OCI-LY3 (cell line): ENCODE results near the gene CDCA3.

Source experiments
- H2AFZ ChIP-seq: fragments of 200-600, 300-600 bp; shearing (Covaris generic); 2 replicates; pipeline ENCODE4 v1.6.0; 2014; ENCODE audit warnings: antibody characterized with exemption, low read depth, low read length
- H3K27ac ChIP-seq: fragments of 200-600, 300-600 bp; sonication (generic); 2 replicates; pipeline ENCODE4 v1.5.1; 2014; ENCODE audit warnings: mild to moderate bottlenecking, low read length, moderate library complexity, mixed read lengths
- H3K27me3 ChIP-seq: fragments of 200-600, 300-600 bp; sonication (generic); 2 replicates; pipeline ENCODE4 v1.6.1; 2014; ENCODE audit warnings: low read depth, low read length, mixed read lengths
- H3K36me3 ChIP-seq: fragments of 200-600, 300-600 bp; sonication (generic); replicated peaks from 2 replicates; pipeline ENCODE3; 2014; ENCODE audit warnings: low read depth, low read length, mixed read lengths
- H3K4me1 ChIP-seq: fragments of 300-600, 200-600 bp; sonication (generic); 2 replicates; pipeline ENCODE4 v1.6.1; 2014; ENCODE audit warnings: low read length, mixed read lengths
- H3K4me2 ChIP-seq: fragments of 200-600, 300-600 bp; sonication (generic); 2 replicates; pipeline ENCODE4 v1.6.1; 2014; ENCODE audit warnings: low read length, mixed read lengths
- H3K4me3 ChIP-seq: fragments of 300-600, 200-600 bp; sonication (generic); 2 replicates; pipeline ENCODE4 v1.5.1; 2014; ENCODE audit warnings: antibody characterized with exemption, mild to moderate bottlenecking, low read length, moderate library complexity
- H3K79me2 ChIP-seq: fragments of 300-600, 200-600 bp; shearing (Covaris generic); 2 replicates; pipeline ENCODE4 v1.6.1; 2014; ENCODE audit warnings: mild to moderate bottlenecking, low read length, mixed read lengths
- H3K9ac ChIP-seq: fragments of 300-600, 200-600 bp; shearing (Covaris generic); 2 replicates; pipeline ENCODE4 v1.6.0; 2014; ENCODE audit warnings: mild to moderate bottlenecking, low read length, moderate library complexity
- H3K9me3 ChIP-seq: fragments of 200-600, 300-600 bp; shearing (Covaris generic); 2 replicates; pipeline ENCODE4 v1.6.1; 2014; ENCODE audit warnings: low read length, mixed read lengths; ENCODE audit not compliant: insufficient read depth
- H4K20me1 ChIP-seq: fragments of 200-600, 300-600 bp; sonication (generic); 2 replicates; pipeline ENCODE4 v1.6.1; 2016; ENCODE audit warnings: low read length, mixed read lengths; ENCODE audit not compliant: insufficient read depth
- EZH2phosphoT487 ChIP-seq: fragments of 200-600 bp; shearing (Covaris generic); IDR thresholded peaks from 2 replicates; pipeline ENCODE4 v1.6.1; 2018; ENCODE audit warnings: antibody characterized with exemption, mixed run types, low read depth
- TF ChIP-seq, protein P1 (sequence below): fragments of 200-600, 300-600 bp; sonication (generic); IDR thresholded peaks from 2 replicates; pipeline ENCODE4 v1.5.1; 2014; ENCODE audit warnings: antibody characterized with exemption, low read length, low read depth

The CDCA3 gene

DNA sequence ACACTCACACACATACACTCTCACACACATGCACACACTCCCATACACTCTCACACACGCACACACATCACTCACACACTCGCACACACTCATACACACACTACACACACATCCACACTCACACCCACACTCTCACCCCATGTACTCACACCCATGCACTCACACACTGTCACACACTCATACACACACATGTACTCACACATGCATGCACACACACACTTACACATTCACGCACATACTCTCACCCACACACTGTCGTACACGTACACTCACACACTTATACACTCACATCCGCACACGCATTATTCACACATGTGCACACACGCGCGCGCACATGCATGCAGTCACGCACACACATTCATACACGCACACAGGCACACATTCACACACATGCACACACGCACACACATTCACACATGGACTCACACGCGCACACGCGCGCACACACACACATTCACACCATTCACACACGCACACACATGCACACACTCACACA lies 33.4 kb downstream of the CDCA3 start:
- TF ChIP-seq EZH2phosphoT487, result no peak
- TF ChIP-seq, protein P1, sequence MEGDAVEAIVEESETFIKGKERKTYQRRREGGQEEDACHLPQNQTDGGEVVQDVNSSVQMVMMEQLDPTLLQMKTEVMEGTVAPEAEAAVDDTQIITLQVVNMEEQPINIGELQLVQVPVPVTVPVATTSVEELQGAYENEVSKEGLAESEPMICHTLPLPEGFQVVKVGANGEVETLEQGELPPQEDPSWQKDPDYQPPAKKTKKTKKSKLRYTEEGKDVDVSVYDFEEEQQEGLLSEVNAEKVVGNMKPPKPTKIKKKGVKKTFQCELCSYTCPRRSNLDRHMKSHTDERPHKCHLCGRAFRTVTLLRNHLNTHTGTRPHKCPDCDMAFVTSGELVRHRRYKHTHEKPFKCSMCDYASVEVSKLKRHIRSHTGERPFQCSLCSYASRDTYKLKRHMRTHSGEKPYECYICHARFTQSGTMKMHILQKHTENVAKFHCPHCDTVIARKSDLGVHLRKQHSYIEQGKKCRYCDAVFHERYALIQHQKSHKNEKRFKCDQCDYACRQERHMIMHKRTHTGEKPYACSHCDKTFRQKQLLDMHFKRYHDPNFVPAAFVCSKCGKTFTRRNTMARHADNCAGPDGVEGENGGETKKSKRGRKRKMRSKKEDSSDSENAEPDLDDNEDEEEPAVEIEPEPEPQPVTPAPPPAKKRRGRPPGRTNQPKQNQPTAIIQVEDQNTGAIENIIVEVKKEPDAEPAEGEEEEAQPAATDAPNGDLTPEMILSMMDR, result no peak
- Histone ChIP-seq H3K79me2 (no peaks in the 10 kb centered on the region), H3K9ac (no peak overlapping the region), H4K20me1 (no peaks in the 10 kb centered on the region), H3K4me1 (peaks cover 13% of the 10 kb centered on the region), H3K36me3 (no peaks in the 10 kb centered on the region), H3K27ac (no peak overlapping the region), H3K27me3 (peaks cover 43% of the 10 kb centered on the region), H2AFZ (no peak overlapping the region), H3K4me2 (no peak overlapping the region), H3K9me3 (no peaks in the 10 kb centered on the region), H3K4me3 (no peak overlapping the region)

- Histone ChIP-seq H4K20me1 (no peaks in the 10 kb centered on the region), H3K27me3 (peaks cover 38% of the 10 kb centered on the region), H3K79me2 (no peaks in the 10 kb centered on the region), H3K9ac (no peak overlapping the region), H3K9me3 (no peaks in the 10 kb centered on the region), H3K27ac (no peak overlapping the region), H3K4me2 (no peak overlapping the region), H3K4me1 (peaks cover 18% of the 10 kb centered on the region), H2AFZ (no peak overlapping the region), H3K4me3 (no peak overlapping the region), H3K36me3 (no peaks in the 10 kb centered on the region)
- TF ChIP-seq, protein P1, result no peak
Observed at GRCh38 chr12:6817098-6817497, 34.0 kb downstream of the CDCA3 start.

DNA sequence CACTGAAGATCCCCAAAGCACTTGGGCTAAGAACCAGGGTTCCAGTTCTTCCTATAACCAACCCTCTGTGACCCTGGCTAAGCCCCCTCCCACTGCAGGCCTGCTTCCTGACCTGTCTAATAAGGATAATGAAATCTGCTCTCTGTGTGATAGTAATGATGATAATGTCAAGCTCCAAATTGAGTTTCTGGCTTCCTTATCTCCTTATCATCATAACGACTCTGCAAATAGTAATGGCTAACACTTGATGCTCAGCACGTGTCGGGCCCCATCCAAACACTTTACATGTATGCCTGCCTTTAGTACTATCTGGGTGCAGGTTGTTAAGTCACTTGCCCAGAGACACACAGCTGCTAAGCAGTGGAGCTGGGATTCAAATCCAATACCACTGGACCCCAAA lies 34.5 kb downstream of the CDCA3 start:
- Histone ChIP-seq H4K20me1 (no peaks in the 10 kb centered on the region), H3K4me3 (no peak overlapping the region), H3K4me2 (no peak overlapping the region), H2AFZ (no peak overlapping the region), H3K27ac (no peak overlapping the region), H3K36me3 (no peaks in the 10 kb centered on the region), H3K9ac (no peak overlapping the region), H3K79me2 (no peaks in the 10 kb centered on the region), H3K27me3 (peaks cover 34% of the 10 kb centered on the region), H3K4me1 (peaks cover 20% of the 10 kb centered on the region), H3K9me3 (no peaks in the 10 kb centered on the region)
- TF ChIP-seq, protein P1, result no peak
- TF ChIP-seq EZH2phosphoT487, result no peak

DNA sequence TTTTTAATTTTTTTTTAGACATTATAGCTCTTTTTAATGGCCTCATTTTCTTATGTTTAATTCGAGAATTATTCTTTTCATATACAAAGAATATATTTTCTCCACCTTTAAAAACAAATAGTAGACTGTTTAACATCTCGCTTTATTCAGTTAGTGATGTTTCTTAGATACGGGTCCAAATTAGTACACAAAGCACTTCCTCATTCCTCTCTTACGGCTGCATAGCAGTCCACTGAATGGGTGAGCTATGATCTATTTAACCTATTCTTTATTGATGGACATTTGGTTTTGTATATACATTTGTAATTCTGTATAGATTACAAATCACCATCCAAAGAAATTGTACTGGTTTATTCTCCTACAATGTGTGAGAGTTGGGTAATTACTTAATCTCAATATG lies 37.7 kb downstream of the CDCA3 start:
- no peaks in the 10 kb centered on the region for H3K79me2 ChIP-seq
- TF ChIP-seq, protein P1, result no peak
- TF ChIP-seq EZH2phosphoT487, result no peak
- H3K4me3 ChIP-seq, result no peak overlapping the region
- peak overlapping the region; percentile 79; the same call in 1 of the 2 replicates for H3K4me2 ChIP-seq
- H3K27me3 ChIP-seq, result peaks cover 14% of the 10 kb centered on the region
- no peak overlapping the region for H3K27ac ChIP-seq
- no peak overlapping the region for H3K9ac ChIP-seq
- no peaks in the 10 kb centered on the region for H4K20me1 ChIP-seq
- H3K4me1 ChIP-seq, result peaks cover 32% of the 10 kb centered on the region
- no peaks in the 10 kb centered on the region for H3K36me3 ChIP-seq
- H3K9me3 ChIP-seq, result no peaks in the 10 kb centered on the region
- H2AFZ ChIP-seq, result no peak overlapping the region
